GM21529 (cell line): ENCODE results near the gene ADAM11.

Experiments used
- ATAC-seq: cut with Tn5 transposase; IDR thresholded peaks from one replicate; pipeline ENCODE4 v1.9.1; 2021; ENCODE audit not compliant: unreplicated experiment

Gene ADAM11

GRCh38 chr17:44775136-44775837 is 16.5 kb downstream of the ADAM11 start:
- peak; percentile 91 for ATAC-seq

GRCh38 chr17:44775838-44776621 is 17.2 kb downstream of the ADAM11 start:
- peak; percentile 3 for ATAC-seq

GRCh38 chr17:44776628-44777393 is 18.0 kb downstream of the ADAM11 start:
- no peak for ATAC-seq

GRCh38 chr17:44777394-44778348 is 18.9 kb downstream of the ADAM11 start:
- no peak for ATAC-seq

GRCh38 chr17:44778656-44779210 is 19.9 kb downstream of the ADAM11 start:
- ATAC-seq: no peak

- no peak for ATAC-seq
Observed at GRCh38 chr17:44779211-44780025, 20.6 kb downstream of the ADAM11 start.

- ATAC-seq: no peak
Observed at GRCh38 chr17:44780161-44780560, 21.4 kb downstream of the ADAM11 start.

- ATAC-seq: no peak
Observed at GRCh38 chr17:44780845-44781480, 22.2 kb downstream of the ADAM11 start.

GRCh38 chr17:44781551-44782325 is 22.9 kb downstream of the ADAM11 start:
- ATAC-seq: no peak

- no peak for ATAC-seq
Observed at GRCh38 chr17:44782326-44782850, 23.6 kb downstream of the ADAM11 start.

- no peak for ATAC-seq
Observed at GRCh38 chr17:44785921-44786320, 27.1 kb downstream of the ADAM11 start.

- ATAC-seq: no peak
Observed at GRCh38 chr17:44786551-44787081, 27.8 kb downstream of the ADAM11 start.

GRCh38 chr17:44787271-44787940 is 28.6 kb downstream of the ADAM11 start:
- no peak for ATAC-seq

GRCh38 chr17:44788139-44788538 is 29.4 kb downstream of the ADAM11 start:
- ATAC-seq: no peak

- no peak for ATAC-seq
Observed at GRCh38 chr17:44792276-44792675, 33.5 kb downstream of the ADAM11 start.

- no peak for ATAC-seq
Observed at GRCh38 chr17:44793885-44794842, 35.4 kb downstream of the ADAM11 start.
